A549 (cell line): ENCODE results near the gene PMEL. TPM values are rescaled to one million over a fixed set of nuclear protein-coding genes. Genes with fewer than 3 reads are reported as not detected.

Experiments used
- ATAC-seq, 2 experiments: fragments of 200-7000 bp in 1 of 2; fragments of >200 bp in 1 of 2; cut with Nextera tagmentation in 1 of 2; cut with Tn5 transposase in 1 of 2; 3 replicates each; pipeline versions ENCODE4 v1.8.0 to v1.9.1; 2018 to 2020; ENCODE audit warnings: mild to moderate bottlenecking in 1 of 2, moderate library complexity in 1 of 2
- CTCF ChIA-PET: fragments of 300-600 bp; sonication (Branson Sonifier 250); formaldehyde crosslinking; extraction: SDS; loops from one replicate; lab custom pipeline; 2021; ENCODE audit warnings: antibody characterized with exemption, inconsistent platforms; lab: Yijun Ruan, JAX
- POLR2A ChIA-PET: fragments of 350-600 bp; formaldehyde crosslinking; extraction: SDS; loops from one replicate; lab custom pipeline; 2021; ENCODE audit warnings: antibody characterized with exemption, inconsistent platforms; lab: Yijun Ruan, JAX
- DNase-seq, 2 experiments: peaks; one replicate each; pipeline versions ENCODE4 v3.0.0 to v3.0.0-alpha.2; 2011 to 2016; ENCODE audit warnings: low read depth in 1 of 2, low spot score in 1 of 2
- FAIRE-seq: peaks from 2 replicates; lab custom pipeline; 2011; peaks lifted over from hg19 to GRCh38; lab: Jason Lieb, UNC
- H3K27ac ChIP-seq, 2 experiments: fragments of >200 bp; sonication (Bioruptor Twin); formaldehyde crosslinking; 3 replicates each; pipeline ENCODE4 v1.5.1; 2016 to 2017
- H3K4me1 ChIP-seq: fragments of >200 bp; sonication (Bioruptor Twin); formaldehyde crosslinking; 3 replicates; pipeline ENCODE4 v1.6.1; 2016
- H3K4me2 ChIP-seq: fragments of >200 bp; sonication (Bioruptor Twin); formaldehyde crosslinking; 3 replicates; pipeline ENCODE4 v1.6.1; 2016
- H3K4me3 ChIP-seq: fragments of >200 bp; sonication (Bioruptor Twin); formaldehyde crosslinking; 3 replicates; pipeline ENCODE4 v1.5.1; 2016
- H3K9me3 ChIP-seq: fragments of >200 bp; sonication (Bioruptor Twin); formaldehyde crosslinking; 3 replicates; pipeline ENCODE4 v1.6.1; 2016
- BCL3 ChIP-seq: fragments of >200 bp; sonication (Bioruptor Twin); formaldehyde crosslinking; IDR thresholded peaks from 3 replicates; pipeline ENCODE4 v1.6.1; 2016
- BHLHE40 ChIP-seq: IDR thresholded peaks from 2 replicates; pipeline ENCODE4 v1.6.1; 2012; ENCODE audit warnings: low read depth, low read length, inconsistent platforms
- CBX2 ChIP-seq: fragments of 200-600 bp; sonication (generic); IDR thresholded peaks from 2 replicates; pipeline ENCODE4 v1.6.1; 2016; ENCODE audit warnings: low read depth, mild to moderate bottlenecking, borderline replicate concordance
- CBX8 ChIP-seq: fragments of 200-600 bp; sonication (generic); IDR thresholded peaks from 2 replicates; pipeline ENCODE4 v1.6.1; 2016
- CEBPB ChIP-seq, 2 experiments: fragments of >200 bp in 1 of 2; sonication (Bioruptor Twin) in 1 of 2; formaldehyde crosslinking in 1 of 2; IDR thresholded peaks; 2 replicates each; pipeline ENCODE4 v1.6.1; 2012 to 2016
- CHD2 ChIP-seq: fragments of 150-350 bp; IDR thresholded peaks from 2 replicates; pipeline ENCODE4 v1.6.1; 2014; ENCODE audit warnings: low read length; ENCODE audit not compliant: partially characterized antibody
- CTCF ChIP-seq: fragments of >200 bp; sonication (Bioruptor Twin); formaldehyde crosslinking; IDR thresholded peaks from 3 replicates; pipeline ENCODE4 v1.5.1; 2016
- E2F6 ChIP-seq: IDR thresholded peaks from 2 replicates; pipeline ENCODE4 v1.6.1; 2012; ENCODE audit warnings: low read depth, borderline replicate concordance
- FOSB ChIP-seq: fragments of 250-450 bp; sonication (Bioruptor Pico); IDR thresholded peaks from 2 replicates; pipeline ENCODE4 v1.5.0; 2020; ENCODE audit warnings: mild to moderate bottlenecking, moderate library complexity
- GATA3 ChIP-seq: IDR thresholded peaks from 2 replicates; pipeline ENCODE4 v1.6.1; 2012; ENCODE audit warnings: borderline replicate concordance
- HDAC2 ChIP-seq: fragments of 200-600 bp; sonication (generic); IDR thresholded peaks from 2 replicates; pipeline ENCODE4 v1.6.1; 2016
- HES2 ChIP-seq: fragments of >200 bp; sonication (Bioruptor Twin); formaldehyde crosslinking; IDR thresholded peaks from 2 replicates; pipeline ENCODE4 v1.6.1; 2016
- HOXA7 ChIP-seq: fragments of 250-450 bp; sonication (Bioruptor Pico); IDR thresholded peaks from 2 replicates; pipeline ENCODE4 v1.5.0; 2020; ENCODE audit warnings: mild to moderate bottlenecking, moderate library complexity
- JUN ChIP-seq, 2 experiments: fragments of >200 bp; sonication (Bioruptor Twin); formaldehyde crosslinking; IDR thresholded peaks; 2 replicates in 1 of 2; 3 replicates in 1 of 2; pipeline ENCODE4 v1.6.1; 2016 to 2017
- KDM5A ChIP-seq: fragments of 200-600 bp; sonication (generic); IDR thresholded peaks from 2 replicates; pipeline ENCODE4 v1.6.1; 2016; ENCODE audit warnings: antibody characterized with exemption, mild to moderate bottlenecking
- MAFK ChIP-seq: fragments of 450-650 bp; IDR thresholded peaks from 2 replicates; pipeline ENCODE4 v1.6.1; 2014; ENCODE audit not compliant: partially characterized antibody
- MAX ChIP-seq: IDR thresholded peaks from 2 replicates; pipeline ENCODE4 v1.6.1; 2012
- PHF8 ChIP-seq: fragments of 200-600 bp; sonication (generic); IDR thresholded peaks from 2 replicates; pipeline ENCODE4 v1.6.1; 2016; ENCODE audit warnings: low read depth, mild to moderate bottlenecking, antibody characterized with exemption, moderate library complexity, borderline replicate concordance
- POLR2A ChIP-seq: IDR thresholded peaks from 2 replicates; pipeline ENCODE4 v1.6.1; 2012; ENCODE audit warnings: mild to moderate bottlenecking, low read length
- POLR2AphosphoS2 ChIP-seq: conservative IDR thresholded peaks from 2 replicates; pipeline ENCODE4 v1.6.1; 2012; ENCODE audit warnings: low read length, improper control_type of control experiment, inconsistent platforms
- RAD21 ChIP-seq, 2 experiments: fragments of >200 bp in 1 of 2; sonication (Bioruptor Twin) in 1 of 2; formaldehyde crosslinking in 1 of 2; IDR thresholded peaks in 1 of 2; conservative IDR thresholded peaks in 1 of 2; 2 replicates in 1 of 2; 3 replicates in 1 of 2; pipeline ENCODE4 v1.6.1; 2012 to 2018; ENCODE audit warnings: inconsistent platforms in 1 of 2
- SREBF2 ChIP-seq: fragments of 450-650 bp; IDR thresholded peaks from 2 replicates; pipeline ENCODE4 v1.6.1; 2014; ENCODE audit warnings: mild to moderate bottlenecking, moderate library complexity
- TFCP2L1 ChIP-seq: fragments of 250-450 bp; sonication (Bioruptor Pico); IDR thresholded peaks from 2 replicates; pipeline ENCODE4 v1.5.0; 2021; ENCODE audit warnings: mild to moderate bottlenecking
- TP53 ChIP-seq: fragments of 250-450 bp; sonication (Bioruptor Pico); IDR thresholded peaks from 2 replicates; pipeline ENCODE4 v1.5.0; 2021; ENCODE audit warnings: mild to moderate bottlenecking, moderate library complexity
- ZSCAN20 ChIP-seq: fragments of 250-450 bp; sonication (Bioruptor Pico); IDR thresholded peaks from 2 replicates; pipeline ENCODE4 v1.8.0; 2022; ENCODE audit warnings: mild to moderate bottlenecking, moderate library complexity
- WGBS: methylation state at CpG from one replicate; pipeline ENCODE4 v1.1.6; 2017; ENCODE audit errors: missing lambda C conversion rate; 5-methylcytosine and 5-hydroxymethylcytosine counted together
- polyA plus RNA-seq, 4 experiments: library from polyadenylated mRNA; depleted of rRNA in 3 of 4; stranded (reverse); fragments of >200 nt; fragmentation: RNase III in 1 of 4; extraction: RNeasy Plus Mini Kit Qiagen cat#74134 plus additional on column Dnase treatment in 1 of 4; gene quantifications; 2 replicates in 3 of 4; 3 replicates in 1 of 4; pipeline ENCODE4 v1.2.3, GENCODE V29; 2011 to 2017

PMEL gene
- polyA plus RNA-seq, 2 of the 4 experiments (the other 2 are of a cell fraction) = 1.4 to 2.2 TPM

- peaks cover 50% of the 10 kb centered on the region for H3K4me1 ChIP-seq
- TF ChIP-seq HOXA7 (CRISPR knock-in tag) (no peak), JUN (IDR thresholded peaks at IDR 0.05) (no peak), MAFK (no peak), POLR2AphosphoS2 (no peak), SREBF2 (no peak), BCL3 (no peak), CBX2 (no peak), ZSCAN20 (CRISPR knock-in tag) (no peak), FOSB (CRISPR knock-in tag) (no peak), RAD21 (conservative IDR thresholded peaks at IDR 0.05 in 1 of 2, IDR thresholded peaks at IDR 0.05 in 1 of 2) (no peak), BHLHE40 (no peak), GATA3 (no peak)
- DNase-seq (no peak), ATAC-seq (no peak), FAIRE-seq (no peak)
- POLR2A ChIA-PET = no interaction called here
- 83% methylated on average over 8 of the region's 8 CpGs for WGBS
- no peak overlapping the region for H3K4me3 ChIP-seq
- no peaks in the 10 kb centered on the region for H3K9me3 ChIP-seq
- CTCF ChIA-PET = interaction anchor here (1.3 to 7.7 kb wide), 3 partner anchors 8 to 57 kb away, joined by 3 to 84 read pairs (median 48); no protein-coding TSS in a partner anchor
- no peak overlapping the region for H3K4me2 ChIP-seq
- H3K27ac ChIP-seq = 0 out of 6 replicates have a peak overlapping the region, but pooled peaks of 1 of the 2 experiments have one; percentile 6
Observed at GRCh38 chr12:55929306-55929791, 36.5 kb downstream of the PMEL start.

- peak within 1 kb of the TSS; percentile 90 for H3K4me2 ChIP-seq
- no peaks in the 10 kb centered on the region for H3K9me3 ChIP-seq
- ChIA-PET CTCF (interaction anchor here (0.5 to 7.7 kb wide), 24 partner anchors 10 to 299 kb away, joined by 3 to 84 read pairs (median 4); partner anchors contain the start of genes DNAJC14, ORMDL2, RAB5B and SARNP), POLR2A (interaction anchor here (0.8 to 2.1 kb wide), 7 partner anchors 46 to 198 kb away, joined by 3 to 12 read pairs (median 3); partner anchors contain the start of genes DNAJC14, ORMDL2, PA2G4 and RAB5B)
- no peak for TF ChIP-seq HDAC2
- peak; percentile 47; the same call in 1 of the 2 replicates for TF ChIP-seq PHF8
- no peak for TF ChIP-seq POLR2AphosphoS2
- TF ChIP-seq POLR2A = peak; percentile 55
- TF ChIP-seq TP53 (CRISPR knock-in tag) = 0 out of 2 replicates have a peak, but pooled peaks have one; percentile 32
- WGBS = 24% methylated on average over 27 of the region's 49 CpGs
- DNase-seq = peak; percentile 69 to 85
- peak within 1 kb of the TSS; percentile 94 to 96 for H3K27ac ChIP-seq
- FAIRE-seq = no peak
- peak within 1 kb of the TSS; percentile 89 for H3K4me3 ChIP-seq
- peaks cover 39% of the 10 kb centered on the region for H3K4me1 ChIP-seq
- peak; percentile 54 to 72 for ATAC-seq
Observed at GRCh38 chr12:55927588-55928502, 38.0 kb downstream of the PMEL start, which contains the start of gene PYM1. TSS of gene PYM1 (minus strand) at chr12:55927894. CDS start at chr12:55927761, 133 bp downstream.

- peak overlapping the region; percentile 89 for H3K4me3 ChIP-seq
- peak overlapping the region; percentile 94 to 96 for H3K27ac ChIP-seq
- 2% methylated on average over 37 of the region's 42 CpGs for WGBS
- ChIA-PET CTCF (interaction anchor here (0.5 to 7.7 kb wide), 36 partner anchors 11 to 212 kb away, joined by 3 to 84 read pairs (median 4); partner anchors contain the start of genes DNAJC14, MMP19, ORMDL2 and RAB5B), POLR2A (interaction anchor here (0.8 to 2.1 kb wide), 8 partner anchors 47 to 197 kb away, joined by 3 to 12 read pairs (median 4); partner anchors contain the start of genes DNAJC14, ORMDL2, PA2G4 and RAB5B)
- peak overlapping the region; percentile 90 for H3K4me2 ChIP-seq
- H3K4me1 ChIP-seq = peaks cover 33% of the 10 kb centered on the region
- DNase-seq = peak; percentile 97
- peak; percentile 80 to 86 for ATAC-seq
- no peak for FAIRE-seq
- no peaks in the 10 kb centered on the region for H3K9me3 ChIP-seq
- peak; percentile 63; the same call in 1 of the 2 replicates for TF ChIP-seq MAX
- TF ChIP-seq CTCF = peak; percentile 94
- TF ChIP-seq PHF8 = peak; percentile 78
- TF ChIP-seq E2F6 = no peak
- TF ChIP-seq HES2 = no peak
- peak; percentile 54; the same call in 1 of the 2 replicates for TF ChIP-seq KDM5A
- TF ChIP-seq POLR2A = peak; percentile 62
- peak; percentile 12; the same call in 1 of the 2 replicates for TF ChIP-seq GATA3
- no peak for TF ChIP-seq TFCP2L1 (CRISPR knock-in tag)
- no peak for TF ChIP-seq CEBPB (IDR thresholded peaks at IDR 0.05)
- TF ChIP-seq CBX8 = no peak
- peak; percentile 38 for TF ChIP-seq CHD2
Observed at GRCh38 chr12:55926738-55927587, 38.9 kb downstream of the PMEL start.
